DOHH2 (cell line): ENCODE results near the gene KERA.

Experiments used
- H3F3A ChIP-seq: fragments of 200-600 bp; sonication (generic), shearing (Covaris generic); 2 replicates; pipeline ENCODE4 v1.6.0; 2016; ENCODE audit warnings: antibody characterized with exemption, mild to moderate bottlenecking; ENCODE audit not compliant: control insufficient read depth, insufficient read depth
- H3K27ac ChIP-seq: fragments of 200-600 bp; sonication (generic); 2 replicates; pipeline ENCODE4 v1.5.1; 2014; ENCODE audit warnings: low read depth, mild to moderate bottlenecking, low read length, moderate library complexity
- H3K27me3 ChIP-seq: fragments of 200-600 bp; sonication (generic); 2 replicates; pipeline ENCODE4 v1.6.1; 2014; ENCODE audit warnings: mild to moderate bottlenecking, low read length, mixed read lengths; ENCODE audit not compliant: control insufficient read depth
- H3K36me3 ChIP-seq: fragments of 200-600 bp; sonication (generic); 2 replicates; pipeline ENCODE4 v1.6.1; 2014; ENCODE audit warnings: mild to moderate bottlenecking, low read length, moderate library complexity, mixed read lengths; ENCODE audit not compliant: control insufficient read depth
- H3K4me1 ChIP-seq: fragments of 200-600 bp; sonication (generic); 2 replicates; pipeline ENCODE4 v1.6.1; 2014; ENCODE audit warnings: mild to moderate bottlenecking, low read length, mixed read lengths; ENCODE audit not compliant: control insufficient read depth
- H3K4me2 ChIP-seq: fragments of 200-600 bp; sonication (generic); 2 replicates; pipeline ENCODE4 v1.6.0; 2014; ENCODE audit warnings: mild to moderate bottlenecking, low read length, moderate library complexity
- H3K4me3 ChIP-seq: fragments of 200-600 bp; sonication (generic); 2 replicates; pipeline ENCODE4 v1.5.1; 2014; ENCODE audit warnings: mild to moderate bottlenecking, low read length, mixed read lengths
- H3K79me2 ChIP-seq: fragments of 200-600 bp; sonication (generic); 2 replicates; pipeline ENCODE4 v1.6.1; 2014; ENCODE audit warnings: mild to moderate bottlenecking, low read length, mixed read lengths; ENCODE audit not compliant: control insufficient read depth
- H3K9me2 ChIP-seq: fragments of 200-600 bp; sonication (generic); replicated peaks from 2 replicates; pipeline ENCODE4 v1.6.1; 2014; ENCODE audit warnings: mild to moderate bottlenecking, low read length, mixed read lengths; ENCODE audit not compliant: control insufficient read depth
- H3K9me3 ChIP-seq: fragments of 200-600 bp; sonication (generic); 2 replicates; pipeline ENCODE4 v1.6.1; 2014; ENCODE audit warnings: antibody characterized with exemption, low read length, mixed read lengths; ENCODE audit not compliant: control insufficient read depth, insufficient read depth
- H4K20me1 ChIP-seq: fragments of 200-600 bp; sonication (generic); 2 replicates; pipeline ENCODE4 v1.6.0; 2014; ENCODE audit warnings: low read depth, mild to moderate bottlenecking, antibody characterized with exemption, low read length, moderate library complexity; ENCODE audit not compliant: control insufficient read depth, insufficient read depth
- CTCF ChIP-seq: fragments of 200-600 bp; sonication (generic); IDR thresholded peaks from one replicate; pipeline ENCODE4 v1.5.1; 2014; ENCODE audit warnings: antibody characterized with exemption, mild to moderate bottlenecking, low read depth, low read length; ENCODE audit not compliant: poor library complexity, severe bottlenecking
- EZH2phosphoT487 ChIP-seq: fragments of 200-600 bp; sonication (generic); IDR thresholded peaks from 2 replicates; pipeline ENCODE4 v1.6.1; 2017; ENCODE audit warnings: borderline replicate concordance, mild to moderate bottlenecking, antibody characterized with exemption, low read length, moderate library complexity, mixed read lengths

Gene KERA

GRCh38 chr12:91058786-91059185 lies 962 bp upstream of the KERA start:
- no peak overlapping the region for H3K4me3 ChIP-seq
- H3K9me2 ChIP-seq = no peaks in the 10 kb centered on the region
- no peaks in the 10 kb centered on the region for H3F3A ChIP-seq
- no peak overlapping the region for H3K4me2 ChIP-seq
- H3K4me1 ChIP-seq = no peaks in the 10 kb centered on the region
- no peaks in the 10 kb centered on the region for H3K9me3 ChIP-seq
- no peaks in the 10 kb centered on the region for H4K20me1 ChIP-seq
- no peak overlapping the region for H3K27ac ChIP-seq
- no peaks in the 10 kb centered on the region for H3K36me3 ChIP-seq
- H3K27me3 ChIP-seq = no peaks in the 10 kb centered on the region
- no peaks in the 10 kb centered on the region for H3K79me2 ChIP-seq
- TF ChIP-seq EZH2phosphoT487 = no peak
- no peak for TF ChIP-seq CTCF

- Histone ChIP-seq H3K27me3 (no peaks in the 10 kb centered on the region), H3K9me2 (no peaks in the 10 kb centered on the region), H4K20me1 (no peaks in the 10 kb centered on the region), H3F3A (no peaks in the 10 kb centered on the region), H3K4me3 (no peak overlapping the region), H3K4me1 (no peaks in the 10 kb centered on the region), H3K9me3 (no peaks in the 10 kb centered on the region), H3K79me2 (no peaks in the 10 kb centered on the region), H3K27ac (no peak overlapping the region), H3K4me2 (no peak overlapping the region), H3K36me3 (no peaks in the 10 kb centered on the region)
- TF ChIP-seq EZH2phosphoT487 = no peak
- TF ChIP-seq CTCF = no peak
These were observed 1.3 kb downstream of the KERA start for GRCh38 chr12:91056488-91056887.

GRCh38 chr12:91055976-91056375 lies 1.8 kb downstream of the KERA start:
- H3K4me3 ChIP-seq = no peak overlapping the region
- H3K4me2 ChIP-seq = no peak overlapping the region
- H3K4me1 ChIP-seq = no peaks in the 10 kb centered on the region
- no peaks in the 10 kb centered on the region for H3K9me3 ChIP-seq
- H3K27me3 ChIP-seq = no peaks in the 10 kb centered on the region
- H3K9me2 ChIP-seq = no peaks in the 10 kb centered on the region
- no peaks in the 10 kb centered on the region for H3F3A ChIP-seq
- no peaks in the 10 kb centered on the region for H3K36me3 ChIP-seq
- H4K20me1 ChIP-seq = no peaks in the 10 kb centered on the region
- no peaks in the 10 kb centered on the region for H3K79me2 ChIP-seq
- TF ChIP-seq EZH2phosphoT487 (no peak), CTCF (no peak)
- H3K27ac ChIP-seq = no peak overlapping the region
